Common myeloid progenitor, CD34-positive (primary cell): ENCODE data around the gene OR3A2.
"Not testable (repeated sequence)": the region's sequence is repeated elsewhere in the genome, so short reads cannot be mapped to it uniquely, and the experiment has no call there.

ENCODE experiments used
- CTCF ChIA-PET: fragments of 350-600 bp; sonication (Branson Sonifier 250); formaldehyde crosslinking; loops from one replicate; lab custom pipeline; 2021; ENCODE audit warnings: antibody characterized with exemption; lab: Charles Lee
- POLR2A ChIA-PET: fragments of 350-600 bp; sonication (Branson Sonifier 250); formaldehyde crosslinking; loops from one replicate; lab custom pipeline; 2021; ENCODE audit warnings: antibody characterized with exemption; lab: Charles Lee
- DNase-seq, 3 donors: peaks; one replicate each; pipeline versions ENCODE4 v3.0.0 to v3.0.0-alpha.2; 2013
- H3K27ac ChIP-seq, 2 experiments: 1 replicate in 1 of 2; 2 replicates in 1 of 2; pipeline ENCODE4 v1.7.0; 2013; ENCODE audit warnings: inconsistent platforms in 2 of 2, low read length in 2 of 2, mild to moderate bottlenecking in 2 of 2, low read depth in 1 of 2, moderate library complexity in 1 of 2; ENCODE audit not compliant: severe bottlenecking in 2 of 2, insufficient read depth in 1 of 2, poor library complexity in 1 of 2
- H3K27me3 ChIP-seq, 5 experiments: replicated peaks in 2 of 5; 1 replicate in 3 of 5; 2 replicates in 2 of 5; pipeline versions ENCODE4 v1.6.1 to v1.7.0; 2013; ENCODE audit warnings: low read length in 4 of 5, mild to moderate bottlenecking in 2 of 5, moderate library complexity in 2 of 5, inconsistent platforms in 1 of 5; ENCODE audit not compliant: insufficient read depth in 5 of 5, control insufficient read depth in 4 of 5
- H3K36me3 ChIP-seq, 4 experiments: 1 replicate in 2 of 4; 2 replicates in 2 of 4; pipeline versions ENCODE4 v1.6.1 to v1.7.0; 2013; ENCODE audit warnings: low read length in 3 of 4, control low read depth in 1 of 4, mild to moderate bottlenecking in 1 of 4; ENCODE audit not compliant: control insufficient read depth in 4 of 4, insufficient read depth in 4 of 4
- H3K4me1 ChIP-seq, 4 experiments: 1 replicate in 3 of 4; 2 replicates in 1 of 4; pipeline versions ENCODE4 v1.6.1 to v1.7.1; 2013; ENCODE audit warnings: low read length in 3 of 4, mild to moderate bottlenecking in 3 of 4, control low read depth in 1 of 4, inconsistent platforms in 1 of 4, moderate library complexity in 1 of 4; ENCODE audit not compliant: control insufficient read depth in 4 of 4, insufficient read depth in 4 of 4; ENCODE audit errors: control extremely low read depth in 1 of 4
- H3K4me3 ChIP-seq, 7 experiments: 1 replicate in 4 of 7; 2 replicates in 3 of 7; pipeline versions ENCODE4 v1.5.1 to v1.7.0; 2013; ENCODE audit warnings: mild to moderate bottlenecking in 7 of 7, low read length in 6 of 7, moderate library complexity in 6 of 7, inconsistent platforms in 2 of 7, low read depth in 2 of 7, control low read depth in 1 of 7; ENCODE audit not compliant: insufficient read depth in 4 of 7, control insufficient read depth in 1 of 7; ENCODE audit errors: extremely low read depth in 1 of 7
- H3K9me3 ChIP-seq, 5 experiments: 1 replicate in 4 of 5; 2 replicates in 1 of 5; pipeline versions ENCODE4 v1.6.1 to v1.7.1; 2013; ENCODE audit warnings: low read length in 4 of 5, mild to moderate bottlenecking in 2 of 5, inconsistent platforms in 1 of 5, low read depth in 1 of 5, moderate library complexity in 1 of 5; ENCODE audit not compliant: control insufficient read depth in 4 of 5, insufficient read depth in 2 of 5; ENCODE audit errors: control extremely low read depth in 1 of 5
- WGBS: methylation state at CpG from one replicate; pipeline ENCODE4 v1.1.5; 2013; ENCODE audit not compliant: insufficient coverage; 5-methylcytosine and 5-hydroxymethylcytosine counted together

OR3A2 gene

DNA sequence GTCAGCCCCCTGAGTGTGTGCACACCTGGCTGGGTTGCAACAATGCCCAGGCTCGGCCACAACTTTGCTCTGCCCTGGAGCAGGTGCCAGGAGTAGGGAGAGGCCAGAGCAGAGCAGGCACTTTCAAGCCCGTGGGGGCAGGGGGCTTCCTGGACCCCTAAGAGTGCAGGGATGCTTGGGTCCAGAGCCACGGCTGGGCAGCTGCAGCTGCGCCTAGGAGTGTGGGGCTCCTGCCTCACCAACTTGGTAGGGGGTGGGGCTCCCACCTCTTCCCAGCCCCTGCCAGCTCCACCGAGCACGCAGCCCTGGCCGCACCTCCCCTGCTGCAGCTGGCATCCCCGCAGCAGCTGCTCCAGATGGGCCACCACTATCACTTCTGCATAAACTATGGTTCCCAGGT, 7.8 kb downstream of the OR3A2 start:
- Histone ChIP-seq H3K36me3 (no peaks in the 10 kb centered on the region), H3K27ac (no peak overlapping the region), H3K9me3 (peaks cover 0 to 19% (median 0%) of the 10 kb centered on the region in 5 experiments), H3K4me1 (no peaks in the 10 kb centered on the region), H3K4me3 (no peak overlapping the region), H3K27me3 (peaks cover 0 to 11% (median 0%) of the 10 kb centered on the region in 5 experiments)
- ChIA-PET CTCF (no interaction called here), POLR2A (no interaction called here)
- no peak for DNase-seq
- WGBS = 94% methylated on average over 5 of the region's 8 CpGs

GRCh38 chr17:3371167-3371566, 14.9 kb downstream of the OR3A2 start:
- POLR2A ChIA-PET, H3K36me3 ChIP-seq, CTCF ChIA-PET, H3K4me1 ChIP-seq, H3K4me3 ChIP-seq, H3K27ac ChIP-seq, H3K27me3 ChIP-seq, DNase-seq: not testable (repeated sequence)
- H3K9me3 ChIP-seq = peaks cover 0 to 25% (median 0%) of the 10 kb centered on the region in 5 experiments
- WGBS = no CpG with 5 or more reads among the region's 31 CpGs

- H3K36me3 ChIP-seq, DNase-seq, H3K4me3 ChIP-seq, POLR2A ChIA-PET, H3K27me3 ChIP-seq, H3K27ac ChIP-seq, H3K4me1 ChIP-seq, CTCF ChIA-PET: not testable (repeated sequence)
- 96% methylated on average over 12 of the region's 12 CpGs for WGBS
- peaks cover 1 to 21% (median 5%) of the 10 kb centered on the region in 5 experiments for H3K9me3 ChIP-seq
Measured at GRCh38 chr17:3342782-3343181, 43.3 kb downstream of the OR3A2 start.

GRCh38 chr17:3335876-3336275, 50.2 kb downstream of the OR3A2 start:
- Histone ChIP-seq H3K36me3 (no peaks in the 10 kb centered on the region), H3K4me1 (peaks cover 0 to 2% (median 0%) of the 10 kb centered on the region in 4 experiments), H3K9me3 (peaks cover 0 to 1% (median 0%) of the 10 kb centered on the region in 5 experiments), H3K4me3 (no peak overlapping the region), H3K27ac (no peak overlapping the region), H3K27me3 (no peaks in the 10 kb centered on the region)
- WGBS = 63% methylated on average over 4 of the region's 4 CpGs
- CTCF ChIA-PET = no interaction called here
- POLR2A ChIA-PET = no interaction called here
- DNase-seq = peak in 1 of 3 donors; percentile 7

DNA sequence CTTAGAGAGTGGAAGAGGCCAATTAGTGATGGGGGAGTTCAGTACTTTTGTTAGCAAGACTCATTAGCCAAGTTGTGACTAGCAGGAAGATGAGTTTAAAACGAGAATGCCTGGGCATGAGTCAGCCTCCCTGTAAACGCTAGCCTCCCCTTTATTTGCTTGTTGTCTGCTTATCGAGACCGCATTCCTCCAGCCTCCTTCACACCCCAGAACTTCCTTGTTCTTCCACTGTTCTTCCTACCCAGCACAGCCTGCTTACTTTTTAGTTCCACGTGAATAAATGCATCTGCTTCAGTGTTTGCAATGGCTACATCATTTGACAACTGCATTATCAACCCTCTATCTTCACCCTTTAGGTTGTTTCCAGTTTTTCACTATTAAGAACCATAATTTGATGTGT, 67.8 kb downstream of the OR3A2 start:
- 83% methylated on average over 5 of the region's 5 CpGs for WGBS
- Histone ChIP-seq H3K9me3 (no peaks in the 10 kb centered on the region), H3K27me3 (no peaks in the 10 kb centered on the region), H3K4me3 (no peak overlapping the region), H3K4me1 (no peaks in the 10 kb centered on the region), H3K36me3 (no peaks in the 10 kb centered on the region), H3K27ac (no peak overlapping the region)
- CTCF ChIA-PET = no interaction called here
- DNase-seq = no peak
- POLR2A ChIA-PET = no interaction called here

DNA sequence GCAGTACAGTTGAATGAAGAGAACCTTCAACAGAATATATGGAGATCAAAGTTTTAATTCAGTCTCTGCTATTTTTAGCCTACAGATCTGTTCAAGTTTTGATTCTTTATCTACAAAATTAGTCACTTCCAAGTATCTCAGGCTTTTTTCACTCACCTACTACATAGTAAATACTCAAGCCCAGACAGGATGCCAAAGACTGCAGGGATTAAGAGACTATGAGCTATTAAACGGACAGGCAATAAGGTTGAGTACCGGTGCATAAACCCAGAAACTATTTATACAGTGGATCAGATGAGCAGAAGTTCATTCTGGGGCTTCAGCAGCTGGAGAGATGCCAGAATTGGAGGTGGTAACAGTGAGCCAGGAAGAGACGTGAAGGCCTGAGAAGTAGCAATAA, 69.3 kb downstream of the OR3A2 start:
- no peaks in the 10 kb centered on the region for H3K36me3 ChIP-seq
- no peaks in the 10 kb centered on the region for H3K4me1 ChIP-seq
- ChIA-PET POLR2A (no interaction called here), CTCF (no interaction called here)
- H3K9me3 ChIP-seq = no peaks in the 10 kb centered on the region
- no peak for DNase-seq
- H3K4me3 ChIP-seq = no peak overlapping the region
- no peak overlapping the region for H3K27ac ChIP-seq
- WGBS = 85% methylated on average over 3 of the region's 3 CpGs
- H3K27me3 ChIP-seq = no peaks in the 10 kb centered on the region

DNA sequence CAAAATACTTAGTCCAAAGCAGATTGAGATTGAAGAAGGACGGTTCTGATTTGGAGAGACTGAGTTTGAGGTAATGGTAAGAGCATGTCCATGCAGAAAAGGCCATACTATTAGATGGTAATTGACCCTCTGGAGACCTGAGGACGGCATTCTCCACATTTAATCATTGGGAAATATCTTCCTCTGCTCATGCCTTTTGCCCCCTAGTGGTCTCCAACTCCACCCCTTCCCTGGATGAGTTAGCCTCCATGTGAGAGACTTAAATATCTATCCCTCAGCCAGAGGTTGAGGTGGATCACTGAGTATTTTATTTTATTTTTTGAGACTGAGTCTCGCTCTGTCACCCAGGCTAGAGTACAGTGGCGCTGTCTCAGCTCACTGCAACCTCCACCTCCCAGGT, 77.5 kb downstream of the OR3A2 start:
- DNase-seq = no peak
- POLR2A ChIA-PET = no interaction called here
- Histone ChIP-seq H3K27me3 (no peaks in the 10 kb centered on the region), H3K36me3 (no peaks in the 10 kb centered on the region), H3K9me3 (no peaks in the 10 kb centered on the region), H3K27ac (no peak overlapping the region), H3K4me1 (no peaks in the 10 kb centered on the region), H3K4me3 (no peak overlapping the region)
- CTCF ChIA-PET = no interaction called here
- 100% methylated on average over 2 of the region's 4 CpGs for WGBS
